ENCODE measurements around the gene KIAA0753. TPM values are rescaled to one million over a fixed set of nuclear protein-coding genes. Genes with fewer than 3 reads are reported as not detected.

Gene KIAA0753
- total RNA-seq, 2 experiments from 2014 or later, result 20.8 to 29.8 TPM

DNA sequence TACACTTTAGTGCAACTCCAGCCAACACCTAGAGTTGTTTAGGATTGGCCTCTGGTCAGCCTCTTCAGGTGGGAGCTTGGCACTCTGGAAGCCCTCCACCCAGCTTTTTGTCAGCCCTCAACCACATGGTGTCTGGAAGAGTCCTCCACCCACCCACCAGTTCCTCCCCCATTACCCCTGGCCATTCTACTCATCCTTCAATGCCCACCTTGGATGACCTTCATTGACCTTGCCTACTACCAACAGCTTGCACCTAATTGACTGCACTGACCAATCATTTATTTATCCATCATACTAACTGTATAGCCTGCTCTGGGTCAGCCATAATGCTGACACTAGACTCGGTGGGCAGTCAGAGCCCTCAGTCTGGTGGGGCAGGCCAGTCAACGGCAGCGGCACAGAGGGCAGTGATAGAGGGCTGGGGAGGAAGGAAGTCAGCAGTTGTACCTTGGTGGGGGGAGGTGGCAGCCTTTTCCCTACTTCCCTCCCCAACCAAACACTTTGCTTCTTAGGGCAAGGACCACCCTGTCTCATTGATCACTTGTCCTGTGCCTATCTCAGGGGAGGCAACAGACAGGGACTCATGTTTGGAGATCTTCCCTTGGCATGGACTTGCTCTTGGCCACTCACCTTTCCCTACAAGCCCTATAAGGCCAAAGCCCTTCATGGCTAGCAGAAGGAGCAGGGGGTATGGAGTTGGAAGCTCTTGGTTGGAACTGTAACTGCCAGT lies 43.4 kb upstream of the KIAA0753 start:
- TF ChIP-seq EZH2phosphoT487 (IDR thresholded peaks at IDR 0.05; ENCODE audit: borderline replicate concordance, low read depth, low read length), result no peak
- TF ChIP-seq, protein P1, sequence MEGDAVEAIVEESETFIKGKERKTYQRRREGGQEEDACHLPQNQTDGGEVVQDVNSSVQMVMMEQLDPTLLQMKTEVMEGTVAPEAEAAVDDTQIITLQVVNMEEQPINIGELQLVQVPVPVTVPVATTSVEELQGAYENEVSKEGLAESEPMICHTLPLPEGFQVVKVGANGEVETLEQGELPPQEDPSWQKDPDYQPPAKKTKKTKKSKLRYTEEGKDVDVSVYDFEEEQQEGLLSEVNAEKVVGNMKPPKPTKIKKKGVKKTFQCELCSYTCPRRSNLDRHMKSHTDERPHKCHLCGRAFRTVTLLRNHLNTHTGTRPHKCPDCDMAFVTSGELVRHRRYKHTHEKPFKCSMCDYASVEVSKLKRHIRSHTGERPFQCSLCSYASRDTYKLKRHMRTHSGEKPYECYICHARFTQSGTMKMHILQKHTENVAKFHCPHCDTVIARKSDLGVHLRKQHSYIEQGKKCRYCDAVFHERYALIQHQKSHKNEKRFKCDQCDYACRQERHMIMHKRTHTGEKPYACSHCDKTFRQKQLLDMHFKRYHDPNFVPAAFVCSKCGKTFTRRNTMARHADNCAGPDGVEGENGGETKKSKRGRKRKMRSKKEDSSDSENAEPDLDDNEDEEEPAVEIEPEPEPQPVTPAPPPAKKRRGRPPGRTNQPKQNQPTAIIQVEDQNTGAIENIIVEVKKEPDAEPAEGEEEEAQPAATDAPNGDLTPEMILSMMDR (conservative IDR thresholded peaks at IDR 0.05; ENCODE audit: low read length), result no peak
- no peak for DNase-seq (ENCODE audit: low spot score)

DNA sequence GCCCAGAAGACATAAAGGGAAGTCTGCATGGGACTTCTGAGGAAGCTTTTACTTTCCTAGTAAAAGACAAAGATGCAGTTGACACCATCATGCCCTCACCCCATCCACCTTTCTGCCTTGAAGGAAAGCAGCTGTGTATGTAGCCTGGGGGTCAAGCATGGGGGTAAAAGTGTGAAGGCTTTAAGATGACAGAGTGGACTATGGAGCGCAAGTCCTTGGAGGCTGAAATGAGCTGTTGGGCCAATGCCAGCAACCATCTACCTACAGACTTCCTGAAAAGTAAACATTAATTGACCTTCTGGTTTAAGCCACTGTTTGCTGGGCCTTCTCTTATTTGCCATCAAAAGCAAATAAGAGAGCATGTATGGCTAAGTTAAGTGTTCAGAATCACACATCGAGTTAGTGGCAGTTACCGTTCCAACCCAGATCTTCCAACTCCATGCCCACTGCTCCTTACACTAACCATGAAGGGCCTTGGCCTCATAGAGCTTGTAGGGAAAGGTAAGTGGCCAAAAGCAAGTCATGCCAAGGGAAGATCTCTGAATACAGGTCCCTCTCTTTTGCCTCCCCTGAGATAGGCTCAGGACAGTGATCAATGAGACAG lies 42.7 kb upstream of the KIAA0753 start:
- Histone ChIP-seq H3K36me3 (ENCODE audit: insufficient read depth, low read length) (no peaks in the 10 kb centered on the region), H3K9me2 (ENCODE audit: insufficient read depth, low read length) (no peaks in the 10 kb centered on the region), H3K4me1 (ENCODE audit: insufficient read depth, low read length, poor library complexity, severe bottlenecking) (no peaks in the 10 kb centered on the region), H3K79me2 (ENCODE audit: insufficient read depth, low read depth, low read length) (no peaks in the 10 kb centered on the region), H3K4me3 (ENCODE audit: low read depth, low read length, poor library complexity, severe bottlenecking) (no peak overlapping the region), H3K9me3 (ENCODE audit: low read length) (no peaks in the 10 kb centered on the region), H2AFZ (ENCODE audit: low read length) (no peak overlapping the region), H3K27ac (ENCODE audit: low read depth, low read length, poor library complexity, severe bottlenecking) (no peak overlapping the region), H4K20me1 (ENCODE audit: insufficient read depth, low read length) (no peaks in the 10 kb centered on the region), H3K4me2 (ENCODE audit: low read length) (no peak overlapping the region)
- ChIA-PET POLR2A (interaction anchor here (0.6 to 0.7 kb wide), 2 partner anchors 17 to 73 kb away, joined by 3 to 4 read pairs; partner anchors contain the start of gene XAF1), CTCF (ENCODE audit: unreplicated experiment) (no interaction called here)
- TF ChIP-seq, protein P1 (conservative IDR thresholded peaks at IDR 0.05; ENCODE audit: low read length), result no peak
- TF ChIP-seq EZH2phosphoT487 (IDR thresholded peaks at IDR 0.05; ENCODE audit: borderline replicate concordance, low read depth, low read length), result no peak
- BruUV-seq (replicated peaks), result no TSS peak
- DNase-seq (ENCODE audit: low spot score), result no peak
- intact Hi-C loops (cut with micrococcal nuclease; ENCODE audit: unreplicated experiment), result no loop called here

More for the DNA sequence above, 43.4 kb upstream of the KIAA0753 start:
- no peak overlapping the region for H3K4me2 ChIP-seq (ENCODE audit: low read length)
- BruUV-seq (replicated peaks), result no TSS peak
- H4K20me1 ChIP-seq (ENCODE audit: insufficient read depth, low read length), result no peaks in the 10 kb centered on the region
- no peaks in the 10 kb centered on the region for H3K36me3 ChIP-seq (ENCODE audit: insufficient read depth, low read length)
- no peak overlapping the region for H2AFZ ChIP-seq (ENCODE audit: low read length)
- H3K79me2 ChIP-seq (ENCODE audit: insufficient read depth, low read depth, low read length), result no peaks in the 10 kb centered on the region
- POLR2A ChIA-PET, result no interaction called here
- H3K9me3 ChIP-seq (ENCODE audit: low read length), result no peaks in the 10 kb centered on the region
- intact Hi-C loops (cut with micrococcal nuclease; ENCODE audit: unreplicated experiment), result no loop called here
- H3K9me2 ChIP-seq (ENCODE audit: insufficient read depth, low read length), result no peaks in the 10 kb centered on the region
- no peak overlapping the region for H3K27ac ChIP-seq (ENCODE audit: low read depth, low read length, poor library complexity, severe bottlenecking)
- CTCF ChIA-PET (ENCODE audit: unreplicated experiment), result no interaction called here
- H3K4me3 ChIP-seq (ENCODE audit: low read depth, low read length, poor library complexity, severe bottlenecking), result no peak overlapping the region
- H3K4me1 ChIP-seq (ENCODE audit: insufficient read depth, low read length, poor library complexity, severe bottlenecking), result no peaks in the 10 kb centered on the region

DNA sequence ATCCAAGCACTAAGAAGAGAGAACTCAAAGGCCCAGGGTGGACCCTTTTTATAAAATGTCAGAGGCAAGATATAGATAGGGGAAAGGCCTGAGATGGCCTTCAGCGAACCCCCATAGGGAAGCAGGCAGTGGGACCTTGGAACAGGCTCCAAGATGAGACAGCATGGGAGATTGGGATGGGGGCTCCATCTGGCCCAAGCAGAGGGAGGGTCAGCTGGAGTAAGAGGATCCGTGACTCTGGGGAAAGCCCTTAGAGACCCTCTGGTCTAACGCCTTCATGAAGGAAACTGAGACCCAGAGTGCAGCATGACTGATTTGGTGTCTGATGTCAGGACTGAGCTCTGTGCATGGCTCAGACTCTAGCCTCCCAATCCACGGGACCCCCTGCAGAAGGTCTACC lies 41.8 kb upstream of the KIAA0753 start:
- Histone ChIP-seq H3K4me3 (ENCODE audit: low read depth, low read length, poor library complexity, severe bottlenecking) (no peak overlapping the region), H2AFZ (ENCODE audit: low read length) (no peak overlapping the region), H3K4me2 (ENCODE audit: low read length) (no peak overlapping the region), H3K9me3 (ENCODE audit: low read length) (no peaks in the 10 kb centered on the region), H3K79me2 (ENCODE audit: insufficient read depth, low read depth, low read length) (no peaks in the 10 kb centered on the region), H3K9me2 (ENCODE audit: insufficient read depth, low read length) (no peaks in the 10 kb centered on the region), H3K4me1 (ENCODE audit: insufficient read depth, low read length, poor library complexity, severe bottlenecking) (no peaks in the 10 kb centered on the region), H3K27ac (ENCODE audit: low read depth, low read length, poor library complexity, severe bottlenecking) (no peak overlapping the region), H3K36me3 (ENCODE audit: insufficient read depth, low read length) (no peaks in the 10 kb centered on the region), H4K20me1 (ENCODE audit: insufficient read depth, low read length) (no peaks in the 10 kb centered on the region)
- BruUV-seq (replicated peaks), result no TSS peak
- ChIA-PET CTCF (ENCODE audit: unreplicated experiment) (no interaction called here), POLR2A (interaction anchor here (0.7 kb wide), 1 partner anchor 18 kb away, joined by 3 read pairs; no protein-coding TSS in a partner anchor)
- DNase-seq (ENCODE audit: low spot score), result no peak
- TF ChIP-seq, protein P1 (conservative IDR thresholded peaks at IDR 0.05; ENCODE audit: low read length), result no peak
- TF ChIP-seq EZH2phosphoT487 (IDR thresholded peaks at IDR 0.05; ENCODE audit: borderline replicate concordance, low read depth, low read length), result no peak
- intact Hi-C loops (cut with micrococcal nuclease; ENCODE audit: unreplicated experiment), result no loop called here

Data from OCI-LY7 (cell line).